ENCODE results near the gene SAMD4A. TPM values are rescaled to one million over a fixed set of nuclear protein-coding genes. Genes with fewer than 3 reads are reported as not detected.

The SAMD4A gene
- total RNA-seq, 1 donor from 2014 or later: 30.0 TPM

DNA sequence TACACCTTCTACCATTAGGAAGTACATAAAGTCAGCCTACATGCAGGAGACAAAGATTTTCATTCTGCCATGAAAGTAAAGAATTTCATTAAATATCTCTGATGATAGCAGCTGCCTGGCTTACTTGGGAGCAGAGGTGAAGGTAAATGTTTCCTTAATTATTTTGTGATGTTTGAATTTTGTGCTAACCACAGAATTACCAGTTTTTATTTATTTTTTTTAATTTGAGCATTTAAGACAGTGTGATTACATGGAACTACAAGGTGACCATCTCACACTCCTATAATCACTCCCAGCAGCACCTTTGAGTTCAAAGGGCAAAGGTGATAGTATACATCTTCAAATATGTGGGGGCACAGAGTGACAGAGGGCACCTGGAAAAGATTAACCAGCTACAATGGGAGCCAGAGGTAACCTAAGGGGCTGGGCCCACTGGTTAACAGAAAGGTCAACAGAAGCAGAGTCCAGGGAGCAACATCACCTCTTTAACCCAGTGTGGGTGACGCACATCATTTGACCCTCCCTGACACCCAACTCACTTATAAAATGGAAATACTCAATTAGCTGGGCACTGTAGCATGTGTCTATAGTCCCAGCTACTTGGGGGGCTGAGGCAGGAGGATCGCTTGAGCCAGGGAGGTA lies 270.7 kb downstream of the SAMD4A start:
- no peaks in the 10 kb centered on the region for H3K27me3 Mint-ChIP-seq (ENCODE audit: low read depth)
- H3K9me3 Mint-ChIP-seq: peaks cover 2% of the 10 kb centered on the region
- H3K4me1 Mint-ChIP-seq: no peaks in the 10 kb centered on the region
- no peak overlapping the region for H3K27ac Mint-ChIP-seq
- TF ChIP-seq, protein P1, sequence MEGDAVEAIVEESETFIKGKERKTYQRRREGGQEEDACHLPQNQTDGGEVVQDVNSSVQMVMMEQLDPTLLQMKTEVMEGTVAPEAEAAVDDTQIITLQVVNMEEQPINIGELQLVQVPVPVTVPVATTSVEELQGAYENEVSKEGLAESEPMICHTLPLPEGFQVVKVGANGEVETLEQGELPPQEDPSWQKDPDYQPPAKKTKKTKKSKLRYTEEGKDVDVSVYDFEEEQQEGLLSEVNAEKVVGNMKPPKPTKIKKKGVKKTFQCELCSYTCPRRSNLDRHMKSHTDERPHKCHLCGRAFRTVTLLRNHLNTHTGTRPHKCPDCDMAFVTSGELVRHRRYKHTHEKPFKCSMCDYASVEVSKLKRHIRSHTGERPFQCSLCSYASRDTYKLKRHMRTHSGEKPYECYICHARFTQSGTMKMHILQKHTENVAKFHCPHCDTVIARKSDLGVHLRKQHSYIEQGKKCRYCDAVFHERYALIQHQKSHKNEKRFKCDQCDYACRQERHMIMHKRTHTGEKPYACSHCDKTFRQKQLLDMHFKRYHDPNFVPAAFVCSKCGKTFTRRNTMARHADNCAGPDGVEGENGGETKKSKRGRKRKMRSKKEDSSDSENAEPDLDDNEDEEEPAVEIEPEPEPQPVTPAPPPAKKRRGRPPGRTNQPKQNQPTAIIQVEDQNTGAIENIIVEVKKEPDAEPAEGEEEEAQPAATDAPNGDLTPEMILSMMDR (IDR thresholded peaks at IDR 0.05; ENCODE audit: unreplicated experiment): no peak
- H3K4me3 Mint-ChIP-seq: no peak overlapping the region
- H3K36me3 Mint-ChIP-seq: peaks cover 4% of the 10 kb centered on the region
- no peak for DNase-seq (ENCODE audit: low spot score in 2 of 2, unreplicated experiment in 2 of 2)

DNA sequence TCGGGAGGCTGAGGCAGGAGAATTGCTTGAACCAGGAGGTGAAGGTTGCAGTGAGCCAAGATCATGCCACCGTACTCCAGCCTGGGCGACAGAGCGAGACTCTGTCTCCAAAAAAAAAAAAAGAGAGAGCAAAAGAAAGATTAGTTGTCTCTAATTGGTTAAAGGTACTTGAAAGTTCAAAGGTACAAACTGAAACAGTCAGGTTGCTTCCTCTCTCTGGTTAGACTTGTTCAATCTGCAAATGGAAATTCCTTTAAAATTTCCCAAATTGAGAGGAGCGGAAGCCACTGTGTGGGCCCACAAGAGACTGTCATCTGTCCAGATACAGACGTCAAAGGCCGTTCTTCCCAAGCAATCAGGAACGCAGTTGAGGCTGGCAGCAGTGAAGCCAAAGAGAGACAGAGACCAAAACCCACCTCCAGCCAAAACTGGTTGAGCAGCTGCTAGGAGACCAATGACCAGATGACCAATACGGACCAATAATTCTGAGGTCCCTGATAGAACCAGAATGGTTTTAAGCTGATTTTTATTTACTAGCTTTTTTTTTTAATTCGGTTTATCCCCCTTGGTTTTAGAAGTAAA lies 272.1 kb downstream of the SAMD4A start:
- DNase-seq (ENCODE audit: low spot score in 2 of 2, unreplicated experiment in 2 of 2): no peak
- H3K4me1 Mint-ChIP-seq: no peaks in the 10 kb centered on the region
- no peaks in the 10 kb centered on the region for H3K9me3 Mint-ChIP-seq

DNA sequence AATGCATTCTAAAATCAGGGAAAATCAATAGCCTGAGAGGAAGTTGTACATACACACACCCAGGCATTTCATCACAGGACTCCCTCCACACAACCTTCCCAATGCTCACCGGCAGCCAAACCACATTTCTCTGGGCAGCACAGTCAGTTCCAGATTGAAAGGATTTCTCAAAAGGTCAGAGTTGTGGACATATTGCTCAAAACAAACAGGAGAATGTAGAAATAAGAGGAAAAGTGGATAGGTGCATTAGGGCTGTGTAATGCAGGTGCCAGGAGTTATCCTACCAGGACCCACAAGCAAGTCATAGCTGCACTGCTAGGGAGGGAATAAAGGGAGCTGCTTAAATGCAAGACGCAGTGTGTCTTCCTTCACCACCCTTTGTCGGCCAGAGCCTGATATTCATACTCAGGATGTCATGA lies 272.8 kb downstream of the SAMD4A start:
- no peak for DNase-seq (ENCODE audit: low spot score in 2 of 2, unreplicated experiment in 2 of 2)
- H3K27me3 Mint-ChIP-seq (ENCODE audit: low read depth): no peaks in the 10 kb centered on the region
- no peak overlapping the region for H3K27ac Mint-ChIP-seq
- H3K4me1 Mint-ChIP-seq: no peaks in the 10 kb centered on the region
- TF ChIP-seq, protein P1 (IDR thresholded peaks at IDR 0.05; ENCODE audit: unreplicated experiment): no peak
- peaks cover 4% of the 10 kb centered on the region for H3K36me3 Mint-ChIP-seq
- no peaks in the 10 kb centered on the region for H3K9me3 Mint-ChIP-seq
- H3K4me3 Mint-ChIP-seq: no peak overlapping the region

More for the DNA sequence above, 272.1 kb downstream of the SAMD4A start:
- TF ChIP-seq, protein P1 (IDR thresholded peaks at IDR 0.05; ENCODE audit: unreplicated experiment): no peak
- no peak overlapping the region for H3K27ac Mint-ChIP-seq
- H3K27me3 Mint-ChIP-seq (ENCODE audit: low read depth): no peaks in the 10 kb centered on the region
- no peak overlapping the region for H3K4me3 Mint-ChIP-seq
- peaks cover 4% of the 10 kb centered on the region for H3K36me3 Mint-ChIP-seq

DNA sequence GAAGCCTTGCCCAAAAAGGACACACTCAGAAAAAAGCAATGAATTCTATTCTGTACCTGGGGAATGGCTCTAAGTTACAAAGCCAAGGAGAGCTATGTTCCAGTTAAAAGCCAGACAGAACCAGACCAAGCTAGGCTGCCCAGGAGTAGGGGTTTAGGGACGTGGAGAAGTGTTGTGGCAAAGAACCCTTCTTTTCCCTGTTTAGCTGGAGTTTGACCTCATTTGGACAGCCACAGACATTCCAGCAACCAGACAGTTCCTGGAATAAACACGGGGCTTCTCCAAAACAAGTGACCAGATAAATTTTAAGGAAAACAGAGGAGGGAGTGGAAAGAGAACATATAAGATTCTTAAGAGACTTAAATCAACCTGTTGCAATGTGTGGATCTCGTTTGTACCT lies 273.4 kb downstream of the SAMD4A start:
- no peak for DNase-seq (ENCODE audit: low spot score in 2 of 2, unreplicated experiment in 2 of 2)
- no peaks in the 10 kb centered on the region for H3K9me3 Mint-ChIP-seq
- no peaks in the 10 kb centered on the region for H3K27me3 Mint-ChIP-seq (ENCODE audit: low read depth)
- H3K27ac Mint-ChIP-seq: no peak overlapping the region
- H3K36me3 Mint-ChIP-seq: peaks cover 4% of the 10 kb centered on the region
- TF ChIP-seq, protein P1 (IDR thresholded peaks at IDR 0.05; ENCODE audit: unreplicated experiment): no peak
- H3K4me1 Mint-ChIP-seq: no peaks in the 10 kb centered on the region
- H3K4me3 Mint-ChIP-seq: no peak overlapping the region

DNA sequence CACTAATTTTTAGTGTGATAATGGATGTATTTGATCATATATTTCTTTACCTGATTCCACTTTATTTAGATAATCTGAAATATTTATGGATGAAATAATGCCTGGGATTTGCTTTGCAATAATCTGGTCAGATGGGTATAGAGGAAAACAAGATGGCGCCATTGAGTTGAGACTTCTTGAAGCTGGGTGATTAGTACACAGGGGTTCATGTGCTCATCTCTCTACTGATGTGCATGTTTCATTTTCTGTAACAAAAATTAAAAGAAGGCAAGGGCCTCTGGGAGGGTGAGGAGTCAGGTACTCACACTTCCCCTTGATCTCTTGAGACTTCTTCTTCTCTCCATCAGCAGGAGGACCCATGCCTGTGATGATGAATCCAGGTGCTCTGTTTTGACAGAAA lies 273.9 kb downstream of the SAMD4A start:
- Mint-ChIP-seq H3K9me3 (no peaks in the 10 kb centered on the region), H3K27ac (no peak overlapping the region), H3K4me1 (no peaks in the 10 kb centered on the region), H3K36me3 (peaks cover 4% of the 10 kb centered on the region), H3K27me3 (ENCODE audit: low read depth) (no peaks in the 10 kb centered on the region), H3K4me3 (no peak overlapping the region)
- DNase-seq (ENCODE audit: low spot score in 2 of 2, unreplicated experiment in 2 of 2): no peak
- TF ChIP-seq, protein P1 (IDR thresholded peaks at IDR 0.05; ENCODE audit: unreplicated experiment): no peak

Other genes starting within 250 kb of the SAMD4A start
- gene CDKN3, start 170.1 kb upstream of the SAMD4A start, total RNA-seq: 10.3 to 11.6 TPM (median 10.3 TPM) in 3 replicates
- gene CNIH1, start 125.8 kb upstream of the SAMD4A start, total RNA-seq: 95.8 to 101 TPM (median 97.6 TPM) in 3 replicates
- gene GMFB, start 78.1 kb upstream of the SAMD4A start, total RNA-seq: 56.1 to 56.5 TPM (median 56.1 TPM) in 3 replicates
- 15.4 to 17.1 TPM (median 16.8 TPM) in 3 replicates for gene CGRRF1, start 57.2 kb upstream of the SAMD4A start, total RNA-seq

Data from mesothelial cell of epicardium (in vitro differentiated cells).